ENCODE measurements around the gene MME.

DNA sequence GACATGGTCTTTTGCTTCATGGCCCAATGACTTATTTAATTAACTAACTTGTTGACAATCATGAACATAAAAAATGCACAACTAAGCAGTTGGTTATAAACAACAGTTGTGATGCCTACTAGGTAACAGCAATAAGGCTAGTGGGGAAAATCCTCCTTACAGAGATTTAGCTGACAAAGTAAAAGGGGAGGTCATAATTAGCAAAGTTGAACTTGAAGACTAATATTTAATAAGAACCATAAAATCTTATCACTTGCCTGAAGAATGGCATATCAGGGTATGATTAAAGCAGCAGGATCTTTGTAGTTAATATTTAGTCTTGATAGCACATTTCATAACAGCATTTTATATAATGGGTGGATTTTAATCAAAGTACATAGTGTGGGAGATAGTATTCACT is 84.2 kb downstream of the MME start:
- TF ChIP-seq, protein P1, sequence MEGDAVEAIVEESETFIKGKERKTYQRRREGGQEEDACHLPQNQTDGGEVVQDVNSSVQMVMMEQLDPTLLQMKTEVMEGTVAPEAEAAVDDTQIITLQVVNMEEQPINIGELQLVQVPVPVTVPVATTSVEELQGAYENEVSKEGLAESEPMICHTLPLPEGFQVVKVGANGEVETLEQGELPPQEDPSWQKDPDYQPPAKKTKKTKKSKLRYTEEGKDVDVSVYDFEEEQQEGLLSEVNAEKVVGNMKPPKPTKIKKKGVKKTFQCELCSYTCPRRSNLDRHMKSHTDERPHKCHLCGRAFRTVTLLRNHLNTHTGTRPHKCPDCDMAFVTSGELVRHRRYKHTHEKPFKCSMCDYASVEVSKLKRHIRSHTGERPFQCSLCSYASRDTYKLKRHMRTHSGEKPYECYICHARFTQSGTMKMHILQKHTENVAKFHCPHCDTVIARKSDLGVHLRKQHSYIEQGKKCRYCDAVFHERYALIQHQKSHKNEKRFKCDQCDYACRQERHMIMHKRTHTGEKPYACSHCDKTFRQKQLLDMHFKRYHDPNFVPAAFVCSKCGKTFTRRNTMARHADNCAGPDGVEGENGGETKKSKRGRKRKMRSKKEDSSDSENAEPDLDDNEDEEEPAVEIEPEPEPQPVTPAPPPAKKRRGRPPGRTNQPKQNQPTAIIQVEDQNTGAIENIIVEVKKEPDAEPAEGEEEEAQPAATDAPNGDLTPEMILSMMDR (IDR thresholded peaks at IDR 0.05; ENCODE audit: low read depth, low read length), result no peak
- TF ChIP-seq EZH2phosphoT487 (IDR thresholded peaks at IDR 0.05; ENCODE audit: low read depth), result no peak
